ENCODE results near the gene EMP2.

Gene EMP2

DNA sequence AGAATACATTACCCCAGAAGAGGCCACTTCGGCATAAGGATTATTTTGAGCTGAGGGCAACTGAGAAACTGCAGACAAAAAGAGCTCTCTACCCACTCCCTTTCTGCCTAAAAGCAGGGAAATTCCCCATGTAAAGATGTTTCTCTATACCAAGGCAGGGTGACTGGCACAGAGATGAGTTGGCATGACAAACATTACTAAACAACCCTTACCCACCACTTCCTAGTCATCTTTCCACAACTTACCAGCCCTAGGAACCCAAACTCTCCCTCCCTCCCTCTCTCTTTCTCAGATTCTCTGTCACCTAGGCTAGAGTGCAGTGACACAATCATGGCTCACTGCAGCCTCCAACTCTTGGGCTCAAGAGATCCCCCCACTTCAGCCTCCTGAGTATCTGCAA is 68.6 kb downstream of the EMP2 start:
- TF ChIP-seq ZNF565 (CRISPR knock-in tag; conservative IDR thresholded peaks at IDR 0.05; ENCODE audit: low read depth): no peak
- TF ChIP-seq TOX (CRISPR knock-in tag; IDR thresholded peaks at IDR 0.05; ENCODE audit: borderline replicate concordance): no peak
- TF ChIP-seq ZFP3 (CRISPR knock-in tag; IDR thresholded peaks at IDR 0.05): no peak
- TF ChIP-seq ZNF70 (CRISPR knock-in tag; IDR thresholded peaks at IDR 0.05): no peak
- no peak for TF ChIP-seq ZFP30 (CRISPR knock-in tag; IDR thresholded peaks at IDR 0.05)
- no peak for TF ChIP-seq ESRRG (CRISPR knock-in tag; IDR thresholded peaks at IDR 0.05)
- no peak for TF ChIP-seq ZNF8 (CRISPR knock-in tag; IDR thresholded peaks at IDR 0.05)
- TF ChIP-seq GLIS3 (CRISPR knock-in tag; IDR thresholded peaks at IDR 0.05): no peak
- no peak for TF ChIP-seq ARNTL (CRISPR knock-in tag; IDR thresholded peaks at IDR 0.05; ENCODE audit: borderline replicate concordance, low read depth)
- no peak for TF ChIP-seq ISL1 (CRISPR knock-in tag; IDR thresholded peaks at IDR 0.05)
- TF ChIP-seq, protein P1, sequence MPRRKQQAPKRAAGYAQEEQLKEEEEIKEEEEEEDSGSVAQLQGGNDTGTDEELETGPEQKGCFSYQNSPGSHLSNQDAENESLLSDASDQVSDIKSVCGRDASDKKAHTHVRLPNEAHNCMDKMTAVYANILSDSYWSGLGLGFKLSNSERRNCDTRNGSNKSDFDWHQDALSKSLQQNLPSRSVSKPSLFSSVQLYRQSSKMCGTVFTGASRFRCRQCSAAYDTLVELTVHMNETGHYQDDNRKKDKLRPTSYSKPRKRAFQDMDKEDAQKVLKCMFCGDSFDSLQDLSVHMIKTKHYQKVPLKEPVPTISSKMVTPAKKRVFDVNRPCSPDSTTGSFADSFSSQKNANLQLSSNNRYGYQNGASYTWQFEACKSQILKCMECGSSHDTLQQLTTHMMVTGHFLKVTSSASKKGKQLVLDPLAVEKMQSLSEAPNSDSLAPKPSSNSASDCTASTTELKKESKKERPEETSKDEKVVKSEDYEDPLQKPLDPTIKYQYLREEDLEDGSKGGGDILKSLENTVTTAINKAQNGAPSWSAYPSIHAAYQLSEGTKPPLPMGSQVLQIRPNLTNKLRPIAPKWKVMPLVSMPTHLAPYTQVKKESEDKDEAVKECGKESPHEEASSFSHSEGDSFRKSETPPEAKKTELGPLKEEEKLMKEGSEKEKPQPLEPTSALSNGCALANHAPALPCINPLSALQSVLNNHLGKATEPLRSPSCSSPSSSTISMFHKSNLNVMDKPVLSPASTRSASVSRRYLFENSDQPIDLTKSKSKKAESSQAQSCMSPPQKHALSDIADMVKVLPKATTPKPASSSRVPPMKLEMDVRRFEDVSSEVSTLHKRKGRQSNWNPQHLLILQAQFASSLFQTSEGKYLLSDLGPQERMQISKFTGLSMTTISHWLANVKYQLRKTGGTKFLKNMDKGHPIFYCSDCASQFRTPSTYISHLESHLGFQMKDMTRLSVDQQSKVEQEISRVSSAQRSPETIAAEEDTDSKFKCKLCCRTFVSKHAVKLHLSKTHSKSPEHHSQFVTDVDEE (CRISPR knock-in tag; IDR thresholded peaks at IDR 0.05): no peak
- no peak for TF ChIP-seq TCF4 (CRISPR knock-in tag; IDR thresholded peaks at IDR 0.05; ENCODE audit: borderline replicate concordance)
- TF ChIP-seq PPARA (CRISPR knock-in tag; IDR thresholded peaks at IDR 0.05; ENCODE audit: borderline replicate concordance): no peak
- TF ChIP-seq, protein P2, sequence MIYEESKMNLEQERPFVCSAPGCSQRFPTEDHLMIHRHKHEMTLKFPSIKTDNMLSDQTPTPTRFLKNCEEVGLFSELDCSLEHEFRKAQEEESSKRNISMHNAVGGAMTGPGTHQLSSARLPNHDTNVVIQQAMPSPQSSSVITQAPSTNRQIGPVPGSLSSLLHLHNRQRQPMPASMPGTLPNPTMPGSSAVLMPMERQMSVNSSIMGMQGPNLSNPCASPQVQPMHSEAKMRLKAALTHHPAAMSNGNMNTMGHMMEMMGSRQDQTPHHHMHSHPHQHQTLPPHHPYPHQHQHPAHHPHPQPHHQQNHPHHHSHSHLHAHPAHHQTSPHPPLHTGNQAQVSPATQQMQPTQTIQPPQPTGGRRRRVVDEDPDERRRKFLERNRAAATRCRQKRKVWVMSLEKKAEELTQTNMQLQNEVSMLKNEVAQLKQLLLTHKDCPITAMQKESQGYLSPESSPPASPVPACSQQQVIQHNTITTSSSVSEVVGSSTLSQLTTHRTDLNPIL (CRISPR knock-in tag; IDR thresholded peaks at IDR 0.05; ENCODE audit: low read depth): no peak
- TF ChIP-seq SNAI2 (CRISPR knock-in tag; IDR thresholded peaks at IDR 0.05): no peak
- no peak for TF ChIP-seq OSR1 (CRISPR knock-in tag; IDR thresholded peaks at IDR 0.05)
- ATAC-seq: no peak

DNA sequence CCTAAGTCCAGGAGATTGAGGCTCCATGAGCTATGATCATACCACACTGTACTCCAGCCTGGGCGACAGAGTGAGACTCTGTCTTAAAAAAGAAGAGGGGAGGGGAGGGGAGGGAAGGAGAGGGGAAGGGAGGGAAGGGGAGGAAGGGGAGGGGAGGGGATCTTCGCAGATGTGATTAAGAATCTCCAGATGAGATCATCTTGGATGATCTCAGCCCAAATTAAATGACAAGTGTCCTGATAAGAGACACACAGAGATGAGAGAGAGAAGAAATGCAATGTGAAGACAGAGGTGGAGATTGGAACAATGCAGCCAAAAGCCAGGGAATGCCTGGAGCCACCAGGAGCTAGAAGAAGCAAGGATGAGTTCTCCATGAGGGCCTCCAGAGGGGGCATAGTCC is 70.1 kb downstream of the EMP2 start:
- TF ChIP-seq PPARA (CRISPR knock-in tag; IDR thresholded peaks at IDR 0.05; ENCODE audit: borderline replicate concordance) (no peak), ZNF8 (CRISPR knock-in tag; IDR thresholded peaks at IDR 0.05) (no peak), TCF4 (CRISPR knock-in tag; IDR thresholded peaks at IDR 0.05; ENCODE audit: borderline replicate concordance) (no peak), GLIS3 (CRISPR knock-in tag; IDR thresholded peaks at IDR 0.05) (no peak), CSDC2 (CRISPR knock-in tag; IDR thresholded peaks at IDR 0.05) (no peak), OSR1 (CRISPR knock-in tag; IDR thresholded peaks at IDR 0.05) (no peak), ESRRG (CRISPR knock-in tag; IDR thresholded peaks at IDR 0.05) (no peak), ZFP3 (CRISPR knock-in tag; IDR thresholded peaks at IDR 0.05) (no peak), ZC3H10 (CRISPR knock-in tag; IDR thresholded peaks at IDR 0.05) (no peak), ZNF70 (CRISPR knock-in tag; IDR thresholded peaks at IDR 0.05) (no peak), ISL1 (CRISPR knock-in tag; IDR thresholded peaks at IDR 0.05) (no peak), BACH2 (CRISPR knock-in tag; IDR thresholded peaks at IDR 0.05; ENCODE audit: borderline replicate concordance) (no peak)
- TF ChIP-seq, protein P3, sequence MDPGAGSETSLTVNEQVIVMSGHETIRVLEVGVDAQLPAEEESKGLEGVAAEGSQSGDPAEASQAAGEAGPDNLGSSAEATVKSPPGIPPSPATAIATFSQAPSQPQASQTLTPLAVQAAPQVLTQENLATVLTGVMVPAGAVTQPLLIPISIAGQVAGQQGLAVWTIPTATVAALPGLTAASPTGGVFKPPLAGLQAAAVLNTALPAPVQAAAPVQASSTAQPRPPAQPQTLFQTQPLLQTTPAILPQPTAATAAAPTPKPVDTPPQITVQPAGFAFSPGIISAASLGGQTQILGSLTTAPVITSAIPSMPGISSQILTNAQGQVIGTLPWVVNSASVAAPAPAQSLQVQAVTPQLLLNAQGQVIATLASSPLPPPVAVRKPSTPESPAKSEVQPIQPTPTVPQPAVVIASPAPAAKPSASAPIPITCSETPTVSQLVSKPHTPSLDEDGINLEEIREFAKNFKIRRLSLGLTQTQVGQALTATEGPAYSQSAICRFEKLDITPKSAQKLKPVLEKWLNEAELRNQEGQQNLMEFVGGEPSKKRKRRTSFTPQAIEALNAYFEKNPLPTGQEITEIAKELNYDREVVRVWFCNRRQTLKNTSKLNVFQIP (CRISPR knock-in tag; IDR thresholded peaks at IDR 0.05; ENCODE audit: borderline replicate concordance, low read depth): no peak
- TF ChIP-seq, protein P2 (CRISPR knock-in tag; IDR thresholded peaks at IDR 0.05; ENCODE audit: low read depth): no peak
- TF ChIP-seq, protein P4, sequence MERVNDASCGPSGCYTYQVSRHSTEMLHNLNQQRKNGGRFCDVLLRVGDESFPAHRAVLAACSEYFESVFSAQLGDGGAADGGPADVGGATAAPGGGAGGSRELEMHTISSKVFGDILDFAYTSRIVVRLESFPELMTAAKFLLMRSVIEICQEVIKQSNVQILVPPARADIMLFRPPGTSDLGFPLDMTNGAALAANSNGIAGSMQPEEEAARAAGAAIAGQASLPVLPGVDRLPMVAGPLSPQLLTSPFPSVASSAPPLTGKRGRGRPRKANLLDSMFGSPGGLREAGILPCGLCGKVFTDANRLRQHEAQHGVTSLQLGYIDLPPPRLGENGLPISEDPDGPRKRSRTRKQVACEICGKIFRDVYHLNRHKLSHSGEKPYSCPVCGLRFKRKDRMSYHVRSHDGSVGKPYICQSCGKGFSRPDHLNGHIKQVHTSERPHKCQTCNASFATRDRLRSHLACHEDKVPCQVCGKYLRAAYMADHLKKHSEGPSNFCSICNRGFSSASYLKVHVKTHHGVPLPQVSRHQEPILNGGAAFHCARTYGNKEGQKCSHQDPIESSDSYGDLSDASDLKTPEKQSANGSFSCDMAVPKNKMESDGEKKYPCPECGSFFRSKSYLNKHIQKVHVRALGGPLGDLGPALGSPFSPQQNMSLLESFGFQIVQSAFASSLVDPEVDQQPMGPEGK (CRISPR knock-in tag; IDR thresholded peaks at IDR 0.05; ENCODE audit: borderline replicate concordance): no peak
- TF ChIP-seq, protein P1 (CRISPR knock-in tag; IDR thresholded peaks at IDR 0.05): no peak
- no peak for ATAC-seq

All from SK-N-SH treated with all-trans-retinoic acid at 6 μM for 48 hours (cell line).